ENCODE measurements around the gene SLU7. TPM values are rescaled to one million over a fixed set of nuclear protein-coding genes. Genes with fewer than 3 reads are reported as not detected.

Gene SLU7
- polyA plus RNA-seq, 4 donors = 62.4 to 75.1 (median 67.9) TPM

Other genes starting within 250 kb of the SLU7 start
- gene FABP6, start 189.6 kb downstream of the SLU7 start, polyA plus RNA-seq (ENCODE audit: insufficient read length in 4 of 4) = not detected
- 1 to 10 TPM; 6.9 to 9.5 (median 8.3) TPM for gene CCNJL, start 106.5 kb downstream of the SLU7 start, polyA plus RNA-seq (ENCODE audit: insufficient read length in 4 of 4)
- 1 to 10 TPM in 3 of 4 donors, under 1 TPM in 1; 0.90 to 2.4 (median 1.6) TPM for gene C1QTNF2, start 48.5 kb downstream of the SLU7 start, polyA plus RNA-seq (ENCODE audit: insufficient read length in 4 of 4)
- gene FAM200C, start 19.0 kb downstream of the SLU7 start, polyA plus RNA-seq (ENCODE audit: insufficient read length in 4 of 4) = 10 to 100 TPM; 13.3 to 17.9 (median 14.1) TPM
- 10 to 100 TPM; 64.8 to 78.0 (median 71.8) TPM for gene PTTG1, start 2.8 kb upstream of the SLU7 start, polyA plus RNA-seq (ENCODE audit: insufficient read length in 4 of 4)